ACC112 (cell line): ENCODE measurements around the gene TMEM151A.
A peak's percentile ranks its signal among the peaks of the same experiment; 100 is the strongest.

Source experiments
- H2AFZ ChIP-seq: fragments of 200-600 bp; sonication (generic); one replicate; pipeline ENCODE4 v1.6.0; 2017; ENCODE audit warnings: antibody characterized with exemption, low read length; ENCODE audit not compliant: unreplicated experiment
- H3K27ac ChIP-seq: fragments of 200-600 bp; sonication (generic); 2 replicates; pipeline ENCODE4 v1.5.1; 2014; ENCODE audit warnings: low read depth, mild to moderate bottlenecking, antibody characterized with exemption, low read length, moderate library complexity
- H3K27me3 ChIP-seq: fragments of 200-600 bp; sonication (generic); 2 replicates; pipeline ENCODE4 v1.6.1; 2014; ENCODE audit warnings: mild to moderate bottlenecking, antibody characterized with exemption, low read length, moderate library complexity, mixed read lengths; ENCODE audit not compliant: insufficient read depth
- H3K36me3 ChIP-seq: fragments of 200-600 bp; sonication (generic); 2 replicates; pipeline ENCODE4 v1.6.1; 2016; ENCODE audit warnings: mild to moderate bottlenecking, antibody characterized with exemption, low read length, moderate library complexity, mixed read lengths; ENCODE audit not compliant: insufficient read depth
- H3K4me1 ChIP-seq: fragments of 200-600 bp; sonication (generic); one replicate; pipeline ENCODE4 v1.6.1; 2016; ENCODE audit warnings: low read length, mixed read lengths; ENCODE audit not compliant: insufficient read depth, unreplicated experiment, control insufficient read depth
- H3K4me3 ChIP-seq: fragments of 200-600 bp; sonication (generic); 2 replicates; pipeline ENCODE4 v1.5.1; 2014; ENCODE audit warnings: mild to moderate bottlenecking, low read depth, low read length
- H3K79me2 ChIP-seq: fragments of 200-600 bp; sonication (generic); one replicate; pipeline ENCODE4 v1.6.0; 2016; ENCODE audit warnings: low read length; ENCODE audit not compliant: control insufficient read depth, unreplicated experiment, insufficient read depth

The TMEM151A gene

GRCh38 chr11:66267039-66267378 lies 24.7 kb upstream of the TMEM151A start:
- Histone ChIP-seq H3K36me3 (peaks cover 2% of the 10 kb centered on the region; the same call in 1 of the 2 replicates), H2AFZ (no peak overlapping the region), H3K79me2 (peaks cover 23% of the 10 kb centered on the region), H3K27me3 (no peaks in the 10 kb centered on the region), H3K4me3 (peak overlapping the region; percentile 95), H3K27ac (no peak overlapping the region), H3K4me1 (peaks cover 8% of the 10 kb centered on the region)

- Histone ChIP-seq H3K4me3 (peak overlapping the region; percentile 95), H3K36me3 (peaks cover 7% of the 10 kb centered on the region; the same call in 1 of the 2 replicates), H3K27me3 (no peaks in the 10 kb centered on the region), H3K79me2 (peaks cover 23% of the 10 kb centered on the region), H3K27ac (peak overlapping the region; percentile 79), H3K4me1 (peaks cover 8% of the 10 kb centered on the region), H2AFZ (peak overlapping the region; percentile 57)
Measured at GRCh38 chr11:66267379-66268243, 24.1 kb upstream of the TMEM151A start.

- peaks cover 8% of the 10 kb centered on the region for H3K4me1 ChIP-seq
- H3K4me3 ChIP-seq: peak within 1 kb of the TSS; percentile 95
- H3K79me2 ChIP-seq: peaks cover 23% of the 10 kb centered on the region
- no peaks in the 10 kb centered on the region for H3K27me3 ChIP-seq
- peak within 1 kb of the TSS; percentile 57 for H2AFZ ChIP-seq
- H3K36me3 ChIP-seq: peaks cover 7% of the 10 kb centered on the region; the same call in 1 of the 2 replicates
- peak within 1 kb of the TSS; percentile 79 for H3K27ac ChIP-seq
Measured at GRCh38 chr11:66268244-66268951, 23.3 kb upstream of the TMEM151A start, which contains the start of gene RAB1B. RAB1B (plus strand) TSS chr11:66268639; CDS start chr11:66268680, 41 bp downstream.

GRCh38 chr11:66268952-66269905 lies 22.5 kb upstream of the TMEM151A start:
- Histone ChIP-seq H3K27me3 (no peaks in the 10 kb centered on the region), H3K79me2 (peaks cover 23% of the 10 kb centered on the region), H2AFZ (peak overlapping the region; percentile 52), H3K27ac (peak overlapping the region; percentile 79), H3K4me1 (peaks cover 8% of the 10 kb centered on the region), H3K36me3 (peaks cover 7% of the 10 kb centered on the region; the same call in 1 of the 2 replicates), H3K4me3 (peak overlapping the region; percentile 95)

DNA sequence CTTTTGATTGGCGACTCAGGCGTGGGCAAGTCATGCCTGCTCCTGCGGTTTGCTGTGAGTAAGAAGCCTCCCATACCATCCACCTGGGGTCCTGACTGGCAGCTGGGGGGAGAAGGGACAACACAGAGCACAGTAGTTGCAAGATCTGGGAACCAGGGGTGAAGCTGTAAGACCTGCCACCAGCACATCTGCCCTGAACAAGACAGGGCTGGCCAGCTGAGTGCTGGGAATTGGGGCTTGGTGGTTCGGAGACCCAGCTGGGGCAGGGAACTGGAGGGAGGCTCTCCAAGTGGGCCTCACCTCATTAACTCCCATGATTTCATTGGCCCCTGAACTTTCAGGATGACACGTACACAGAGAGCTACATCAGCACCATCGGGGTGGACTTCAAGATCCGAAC lies 19.9 kb upstream of the TMEM151A start:
- H3K27ac ChIP-seq: no peak overlapping the region
- peaks cover 7% of the 10 kb centered on the region; the same call in 1 of the 2 replicates for H3K36me3 ChIP-seq
- H3K27me3 ChIP-seq: no peaks in the 10 kb centered on the region
- no peak overlapping the region for H2AFZ ChIP-seq
- H3K4me3 ChIP-seq: no peak overlapping the region
- peaks cover 8% of the 10 kb centered on the region for H3K4me1 ChIP-seq
- peaks cover 23% of the 10 kb centered on the region for H3K79me2 ChIP-seq

GRCh38 chr11:66272596-66272995 lies 19.1 kb upstream of the TMEM151A start:
- Histone ChIP-seq H3K27ac (no peak overlapping the region), H3K4me1 (peaks cover 8% of the 10 kb centered on the region), H3K36me3 (peaks cover 7% of the 10 kb centered on the region; the same call in 1 of the 2 replicates)

DNA sequence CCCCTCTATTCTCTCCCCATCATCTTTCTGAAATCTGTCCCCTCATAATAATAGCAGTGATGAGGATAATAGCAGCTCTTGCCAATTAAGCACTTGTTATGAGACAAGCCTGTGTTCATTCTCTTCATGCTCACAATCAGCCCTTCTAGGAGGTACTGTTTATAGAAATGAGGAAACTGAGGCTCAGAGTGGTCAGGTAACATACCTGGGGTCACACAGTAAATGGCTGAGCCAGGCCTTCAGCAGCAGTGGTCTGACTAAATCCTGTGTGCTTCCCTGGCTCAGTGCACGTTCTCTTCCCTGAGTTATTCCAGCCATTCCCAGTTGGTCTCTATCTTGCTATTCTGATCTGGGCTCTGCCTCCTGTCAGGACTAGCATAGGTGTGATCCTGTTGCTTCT lies 17.5 kb upstream of the TMEM151A start:
- H3K27ac ChIP-seq: no peak overlapping the region

More at GRCh38 chr11:66272596-66272995, 19.1 kb upstream of the TMEM151A start:
- Histone ChIP-seq H3K4me3 (no peak overlapping the region), H3K79me2 (peaks cover 23% of the 10 kb centered on the region), H3K27me3 (no peaks in the 10 kb centered on the region), H2AFZ (no peak overlapping the region)

DNA sequence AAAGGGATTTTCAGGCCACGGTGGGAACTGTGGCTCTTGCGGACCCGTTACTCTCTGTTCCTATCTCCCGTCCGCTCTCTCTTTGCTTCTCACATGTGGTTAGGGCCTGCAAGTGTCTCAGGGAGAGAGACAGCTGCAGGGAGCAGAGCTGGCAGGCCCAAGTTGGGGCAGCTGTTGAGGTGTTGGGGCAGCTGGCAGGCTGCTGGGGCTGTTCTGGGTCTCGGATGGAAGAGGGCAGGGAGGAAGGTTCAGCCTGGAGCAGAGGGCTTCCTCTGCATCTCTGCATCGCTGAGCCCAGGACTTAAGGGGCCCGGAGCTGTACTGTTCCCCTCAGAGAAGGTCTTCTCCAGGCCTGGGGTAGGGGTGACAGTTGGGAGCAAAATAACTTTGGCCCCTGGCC lies 16.3 kb upstream of the TMEM151A start:
- no peaks in the 10 kb centered on the region for H3K4me1 ChIP-seq
- H3K27me3 ChIP-seq: no peaks in the 10 kb centered on the region; the same call in 1 of the 2 replicates
- H3K79me2 ChIP-seq: peaks cover 6% of the 10 kb centered on the region
- H2AFZ ChIP-seq: no peak overlapping the region
- H3K4me3 ChIP-seq: no peak overlapping the region
- H3K27ac ChIP-seq: no peak overlapping the region
- peaks cover 7% of the 10 kb centered on the region; the same call in 1 of the 2 replicates for H3K36me3 ChIP-seq

More for the DNA sequence above, 17.5 kb upstream of the TMEM151A start:
- H3K4me1 ChIP-seq: peaks cover 8% of the 10 kb centered on the region
- H3K27me3 ChIP-seq: no peaks in the 10 kb centered on the region; the same call in 1 of the 2 replicates
- peaks cover 18% of the 10 kb centered on the region for H3K79me2 ChIP-seq
- H3K4me3 ChIP-seq: no peak overlapping the region
- no peak overlapping the region for H2AFZ ChIP-seq
- H3K36me3 ChIP-seq: peaks cover 7% of the 10 kb centered on the region; the same call in 1 of the 2 replicates

DNA sequence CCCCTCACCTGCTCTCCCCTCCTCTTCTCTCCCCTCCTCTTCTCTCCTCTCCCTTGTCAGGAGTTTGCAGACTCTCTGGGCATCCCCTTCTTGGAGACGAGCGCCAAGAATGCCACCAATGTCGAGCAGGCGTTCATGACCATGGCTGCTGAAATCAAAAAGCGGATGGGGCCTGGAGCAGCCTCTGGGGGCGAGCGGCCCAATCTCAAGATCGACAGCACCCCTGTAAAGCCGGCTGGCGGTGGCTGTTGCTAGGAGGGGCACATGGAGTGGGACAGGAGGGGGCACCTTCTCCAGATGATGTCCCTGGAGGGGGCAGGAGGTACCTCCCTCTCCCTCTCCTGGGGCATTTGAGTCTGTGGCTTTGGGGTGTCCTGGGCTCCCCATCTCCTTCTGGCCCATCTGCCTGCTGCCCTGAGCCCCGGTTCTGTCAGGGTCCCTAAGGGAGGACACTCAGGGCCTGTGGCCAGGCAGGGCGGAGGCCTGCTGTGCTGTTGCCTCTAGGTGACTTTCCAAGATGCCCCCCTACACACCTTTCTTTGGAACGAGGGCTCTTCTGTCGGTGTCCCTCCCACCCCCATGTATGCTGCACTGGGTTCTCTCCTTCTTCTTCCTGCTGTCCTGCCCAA lies 15.6 kb upstream of the TMEM151A start:
- Histone ChIP-seq H3K36me3 (peaks cover 7% of the 10 kb centered on the region; the same call in 1 of the 2 replicates), H3K4me1 (no peaks in the 10 kb centered on the region), H2AFZ (no peak overlapping the region), H3K27ac (no peak overlapping the region), H3K27me3 (no peaks in the 10 kb centered on the region; the same call in 1 of the 2 replicates), H3K4me3 (no peak overlapping the region), H3K79me2 (no peaks in the 10 kb centered on the region)
